Natural killer cell treated with Interleukin-12 subunit alpha and Interleukin-12 subunit beta and Interleukin-15 and Interleukin-18, amount 100 ng/mL, for 72 hours (primary cell): ENCODE data around the gene TNFRSF12A. TPM values are rescaled to one million over a fixed set of nuclear protein-coding genes. Genes with fewer than 3 reads are reported as not detected.

Experiments
- ATAC-seq, 2 donors: fragments of 150-1000 bp; cut with Tn5 transposase in 1 of 2; sonication (Bioruptor Pico), chemical (Tn5 transposase) in 1 of 2; 2 replicates each; pipeline ENCODE4 v1.10.0; 2021
- DNase-seq: peaks from one replicate; pipeline ENCODE4 v3.0.0; 2022; ENCODE audit warnings: low spot score
- H3K27ac Mint-ChIP-seq, 2 donors: 1 replicate in 1 of 2; 2 replicates in 1 of 2; pipeline ENCODE4 v1.8.0; 2022; ENCODE audit warnings: mixed read lengths in 2 of 2, mild to moderate bottlenecking in 1 of 2, moderate library complexity in 1 of 2
- H3K27me3 Mint-ChIP-seq, 2 donors: 1 replicate in 1 of 2; 2 replicates in 1 of 2; pipeline ENCODE4 v1.8.0; 2022; ENCODE audit warnings: mixed read lengths in 2 of 2
- H3K36me3 Mint-ChIP-seq: one replicate; pipeline ENCODE4 v1.8.0; 2022; ENCODE audit warnings: mixed read lengths
- H3K4me1 Mint-ChIP-seq, 2 donors: 1 replicate in 1 of 2; 2 replicates in 1 of 2; pipeline ENCODE4 v1.8.0; 2022; ENCODE audit warnings: low read depth in 2 of 2, mixed read lengths in 2 of 2, mild to moderate bottlenecking in 1 of 2
- H3K4me3 Mint-ChIP-seq: one replicate; pipeline ENCODE4 v1.8.0; 2022; ENCODE audit warnings: mixed read lengths
- H3K9me3 Mint-ChIP-seq: 2 replicates; pipeline ENCODE4 v1.8.0; 2022; ENCODE audit warnings: mixed read lengths
- total RNA-seq, 2 donors: library from RNA; stranded (reverse); gene quantifications; one replicate each; pipeline ENCODE4 v1.2.3, GENCODE V29; 2022

TNFRSF12A gene
- total RNA-seq, 2 donors from 2014 or later = 6.4 to 6.5 TPM

DNA sequence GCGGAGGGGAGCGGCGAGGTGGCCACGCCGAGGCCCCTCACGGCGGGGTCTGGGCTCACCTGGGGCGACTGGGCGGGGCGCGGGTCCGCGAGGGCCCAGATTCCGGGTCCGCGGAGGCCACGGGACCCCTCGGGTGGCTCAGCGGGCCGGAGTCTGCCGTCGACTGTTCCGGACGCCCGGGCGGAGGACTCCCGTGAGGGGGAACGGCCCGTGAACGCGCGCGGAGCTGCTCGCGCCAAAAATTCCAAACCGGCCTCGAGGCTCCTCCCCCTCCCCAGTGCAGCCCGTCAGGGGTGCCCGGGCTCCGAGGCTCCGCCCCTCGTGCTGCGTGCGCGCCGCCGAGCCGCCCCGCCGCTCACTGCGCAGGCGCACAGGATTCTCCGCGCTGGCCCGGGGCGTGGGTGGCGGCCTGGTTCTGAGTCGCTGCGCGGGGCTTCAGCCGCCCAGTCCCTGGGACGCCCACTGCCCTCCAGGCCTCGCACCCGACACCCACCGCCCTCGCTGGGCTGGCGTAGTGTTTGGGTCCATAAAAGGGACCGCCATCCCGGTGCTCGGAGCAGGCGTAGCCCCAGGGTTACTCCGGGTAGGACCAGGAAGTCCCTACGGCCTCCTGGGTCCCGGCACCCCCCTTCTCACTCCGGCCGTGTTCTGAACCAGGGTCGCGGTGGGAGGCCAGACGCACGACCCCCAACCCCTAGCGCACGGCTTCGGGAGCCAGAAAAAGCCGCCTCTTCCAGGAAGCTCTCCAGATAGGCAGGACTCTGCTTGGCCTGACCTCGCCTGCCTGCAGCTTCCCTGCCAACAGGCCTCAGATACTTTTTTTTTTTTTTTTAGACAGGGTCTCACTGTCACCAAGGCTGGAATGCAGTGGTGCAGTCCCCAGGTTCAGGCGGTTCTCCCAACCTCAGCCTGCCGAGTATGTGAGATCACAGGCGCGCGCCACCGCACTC is 39.7 kb upstream of the TNFRSF12A start, which contains the start of gene PKMYT1:
Gene PKMYT1 (minus strand): TSS at position 220 of the 950 bp plus-strand sequence. CDS start 789 bp downstream, outside the sequence.
- Mint-ChIP-seq H3K27ac (peak within 1 kb of the TSS; percentile 77 to 80), H3K9me3 (no peaks in the 10 kb centered on the region), H3K27me3 (no peaks in the 10 kb centered on the region), H3K4me1 (peaks cover 10 to 19% of the 10 kb centered on the region in 2 donors), H3K36me3 (no peaks in the 10 kb centered on the region), H3K4me3 (peak within 1 kb of the TSS; percentile 69)
- ATAC-seq (peak; percentile 93 to 95), DNase-seq (peak; percentile 95)

DNA sequence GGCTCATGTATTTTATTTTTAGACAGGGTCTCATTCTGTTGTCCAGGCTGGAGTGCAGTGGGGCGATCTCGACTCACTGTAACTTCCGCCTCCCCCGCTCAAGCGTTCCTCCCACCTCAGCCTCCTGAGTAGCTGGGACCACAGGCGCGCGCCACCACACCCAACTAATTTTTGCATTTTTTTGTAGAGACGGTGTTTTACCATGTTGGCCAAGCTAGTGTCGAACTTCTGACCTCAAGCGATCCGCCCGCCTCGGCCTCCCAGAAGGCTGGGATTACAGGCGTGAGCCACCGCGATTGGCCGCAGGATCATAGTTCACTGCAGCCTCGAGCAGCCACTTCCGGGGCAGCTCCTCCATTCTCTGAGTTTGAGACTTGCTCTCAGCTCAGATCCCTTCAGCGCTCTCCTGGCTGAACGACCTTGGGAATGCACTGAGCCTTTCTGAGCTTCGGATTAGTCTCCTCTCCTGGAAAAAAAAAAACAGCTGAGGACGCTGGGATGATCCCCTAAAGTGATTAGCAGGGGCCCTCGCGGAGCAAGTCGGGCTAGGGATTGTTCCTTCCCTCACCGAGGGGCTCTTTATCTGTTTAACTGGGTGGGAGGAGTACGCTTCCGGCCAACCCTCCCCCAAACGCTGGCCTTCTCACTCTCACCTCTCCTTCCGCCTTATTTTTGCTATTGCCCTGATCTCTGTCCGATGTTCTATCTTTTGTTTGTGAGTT is 38.8 kb upstream of the TNFRSF12A start:
- ATAC-seq (no peak), DNase-seq (no peak)
- Mint-ChIP-seq H3K4me1 (peaks cover 10 to 19% of the 10 kb centered on the region in 2 donors), H3K27ac (peak overlapping the region; percentile 77 to 80), H3K27me3 (no peaks in the 10 kb centered on the region), H3K9me3 (no peaks in the 10 kb centered on the region), H3K36me3 (no peaks in the 10 kb centered on the region), H3K4me3 (peak overlapping the region; percentile 69)

DNA sequence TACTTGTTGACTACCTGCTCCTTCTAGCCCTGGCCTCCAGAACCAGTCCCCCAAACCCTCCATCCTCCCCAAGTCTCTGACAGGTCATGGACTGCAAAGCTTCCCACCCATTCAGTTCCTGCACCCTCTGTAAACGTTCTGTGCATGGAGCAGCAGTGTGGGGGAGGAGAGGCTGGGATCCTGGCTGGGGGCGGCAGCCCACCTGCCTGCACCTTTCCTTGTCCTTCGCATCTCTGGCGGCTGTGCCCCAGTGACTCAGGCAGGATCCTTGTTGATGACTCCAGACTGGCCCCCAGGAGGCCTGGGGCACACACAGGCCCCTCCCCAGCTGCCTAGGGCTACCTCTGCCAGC is 38.3 kb upstream of the TNFRSF12A start:
- Mint-ChIP-seq H3K27me3 (no peaks in the 10 kb centered on the region), H3K9me3 (no peaks in the 10 kb centered on the region), H3K4me1 (peaks cover 10 to 19% of the 10 kb centered on the region in 2 donors), H3K27ac (peak overlapping the region; percentile 77 to 80), H3K4me3 (peak overlapping the region; percentile 69), H3K36me3 (no peaks in the 10 kb centered on the region)
- ATAC-seq (no peak), DNase-seq (no peak)

DNA sequence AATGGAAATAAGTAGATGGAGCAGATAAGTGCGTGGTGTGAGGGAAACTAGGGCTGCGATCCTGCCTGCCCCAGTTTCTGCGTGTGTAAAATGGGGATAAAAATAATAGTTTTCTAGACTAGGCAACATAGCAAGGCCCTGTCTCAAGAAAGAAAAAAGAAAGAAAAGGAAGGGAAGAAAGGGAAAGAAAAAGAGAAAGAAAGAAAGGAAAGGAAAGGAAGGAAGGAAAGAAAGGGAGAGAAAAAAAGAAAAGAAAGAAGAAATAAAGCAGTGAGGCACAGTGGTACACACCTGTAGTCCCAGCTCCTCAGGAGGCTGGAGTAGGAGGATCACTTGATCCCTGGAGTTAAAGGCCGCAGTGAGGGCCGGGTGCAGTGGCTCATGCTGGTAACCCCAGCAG is 37.8 kb upstream of the TNFRSF12A start:
- H3K9me3 Mint-ChIP-seq = no peaks in the 10 kb centered on the region
- peak overlapping the region; percentile 69 for H3K4me3 Mint-ChIP-seq
- no peaks in the 10 kb centered on the region for H3K27me3 Mint-ChIP-seq
- peak overlapping the region in 1 of 2 donors; percentile 80 for H3K27ac Mint-ChIP-seq
- H3K4me1 Mint-ChIP-seq = peaks cover 10 to 19% of the 10 kb centered on the region in 2 donors
- ATAC-seq = no peak
- H3K36me3 Mint-ChIP-seq = no peaks in the 10 kb centered on the region
- DNase-seq = no peak

DNA sequence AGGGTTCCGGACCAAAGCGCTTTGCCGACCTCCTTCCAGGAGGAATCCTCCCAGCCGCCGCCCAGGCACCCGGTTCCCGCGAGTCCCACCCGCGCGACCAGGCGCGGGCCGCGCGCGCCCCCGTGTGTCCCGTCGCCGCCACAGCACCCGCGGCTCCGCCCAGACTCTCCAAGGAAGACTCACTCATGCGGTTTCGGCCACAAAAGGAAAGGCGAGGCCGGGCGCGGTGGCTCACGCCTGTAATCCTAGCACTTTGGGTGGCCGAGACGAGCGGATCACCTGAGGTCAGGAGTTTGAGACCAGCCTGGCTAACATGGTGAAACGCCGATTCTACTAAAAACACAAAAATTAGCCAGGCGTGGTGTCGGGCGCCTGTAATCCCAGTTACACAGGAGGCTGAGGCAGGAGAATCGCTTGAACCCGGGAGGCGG is 36.4 kb upstream of the TNFRSF12A start:
- Mint-ChIP-seq H3K9me3 (no peaks in the 10 kb centered on the region), H3K27ac (no peak overlapping the region), H3K27me3 (no peaks in the 10 kb centered on the region), H3K36me3 (no peaks in the 10 kb centered on the region), H3K4me1 (peaks cover 10 to 19% of the 10 kb centered on the region in 2 donors), H3K4me3 (peak overlapping the region; percentile 69)
- peak; percentile 63 to 77 for ATAC-seq
- DNase-seq = peak; percentile 75

DNA sequence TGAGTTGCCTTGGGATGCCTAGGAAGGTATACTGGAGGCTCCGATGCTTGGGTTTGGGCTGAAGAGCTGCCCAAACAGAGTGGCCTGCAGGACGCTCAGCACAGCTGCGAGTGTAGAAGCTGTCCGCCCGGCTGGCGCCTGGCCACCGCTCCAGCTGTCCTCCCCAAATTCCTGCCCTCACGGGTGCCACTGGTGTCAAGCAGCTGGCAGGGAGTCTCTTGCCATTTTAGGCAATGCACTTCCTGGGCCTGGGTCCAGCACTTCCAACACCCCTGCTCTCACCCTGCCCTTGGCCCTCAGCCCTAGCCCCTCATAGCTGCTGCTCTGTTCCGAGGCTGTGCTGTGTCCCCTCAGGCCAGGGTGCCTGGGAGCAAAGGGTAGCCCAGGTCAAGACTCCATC is 34.7 kb upstream of the TNFRSF12A start:
- no peaks in the 10 kb centered on the region for H3K9me3 Mint-ChIP-seq
- no peaks in the 10 kb centered on the region for H3K27me3 Mint-ChIP-seq
- no peaks in the 10 kb centered on the region for H3K36me3 Mint-ChIP-seq
- no peak overlapping the region for H3K27ac Mint-ChIP-seq
- peaks cover 10 to 19% of the 10 kb centered on the region in 2 donors for H3K4me1 Mint-ChIP-seq
- no peak for DNase-seq
- no peak for ATAC-seq
- H3K4me3 Mint-ChIP-seq = no peak overlapping the region

DNA sequence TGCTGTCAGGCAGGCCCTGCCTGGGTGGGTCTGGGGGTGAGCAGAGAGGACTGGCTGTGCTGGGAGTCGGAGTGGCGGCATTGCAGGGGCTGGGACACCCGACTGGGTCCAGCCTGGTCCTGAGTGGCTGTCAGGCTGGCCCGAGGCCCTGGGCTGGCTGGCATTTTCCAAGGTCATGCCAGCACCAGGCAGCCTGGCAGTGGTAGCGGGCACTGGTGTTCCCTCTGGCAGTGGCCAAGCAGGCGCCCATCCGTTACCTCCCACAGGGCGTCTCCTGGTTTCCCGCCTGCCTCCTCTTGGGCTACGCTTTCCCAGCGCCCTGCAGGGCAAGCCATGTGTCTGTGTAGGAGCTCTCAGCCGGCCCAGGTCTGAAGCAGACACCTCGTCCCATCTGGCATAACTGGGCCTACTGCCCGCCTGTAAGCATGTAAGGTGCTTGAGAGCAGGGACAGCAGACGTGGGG is 34.2 kb upstream of the TNFRSF12A start:
- H3K4me3 Mint-ChIP-seq = no peak overlapping the region
- no peaks in the 10 kb centered on the region for H3K27me3 Mint-ChIP-seq
- H3K36me3 Mint-ChIP-seq = no peaks in the 10 kb centered on the region
- ATAC-seq (no peak), DNase-seq (no peak)
- H3K4me1 Mint-ChIP-seq = peaks cover 10 to 19% of the 10 kb centered on the region in 2 donors
- no peaks in the 10 kb centered on the region for H3K9me3 Mint-ChIP-seq
- no peak overlapping the region for H3K27ac Mint-ChIP-seq

DNA sequence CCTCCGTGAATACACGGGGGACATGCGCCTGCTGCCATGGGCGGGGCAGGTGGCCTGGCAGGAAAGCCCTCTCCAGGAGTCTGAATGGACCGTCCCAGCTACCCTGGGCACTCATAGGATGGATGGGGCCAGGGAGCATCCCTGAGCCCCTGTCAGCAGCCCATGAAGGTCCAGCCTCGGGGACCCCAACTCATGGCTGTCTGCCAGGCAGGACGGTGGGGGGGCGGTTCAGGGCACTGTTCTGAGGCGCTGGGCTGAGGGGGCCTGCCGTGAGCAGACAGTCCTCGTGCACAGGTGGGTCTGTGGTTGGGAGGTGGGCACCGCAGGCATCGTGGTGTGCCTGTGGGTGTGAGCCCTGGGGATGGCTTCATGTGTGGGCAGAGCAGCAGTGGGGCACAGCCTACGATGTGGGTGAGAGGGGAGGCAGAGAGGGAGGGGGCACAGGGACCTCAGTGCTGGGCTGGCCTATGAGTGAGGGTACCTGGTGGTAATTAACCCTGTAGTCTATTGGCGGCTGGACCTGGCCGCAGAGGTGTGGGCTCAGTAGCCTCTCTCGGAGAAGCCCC is 33.5 kb upstream of the TNFRSF12A start:
- Mint-ChIP-seq H3K27ac (no peak overlapping the region), H3K36me3 (no peaks in the 10 kb centered on the region), H3K4me3 (no peak overlapping the region), H3K27me3 (no peaks in the 10 kb centered on the region), H3K9me3 (no peaks in the 10 kb centered on the region), H3K4me1 (peaks cover 6 to 12% of the 10 kb centered on the region in 2 donors)
- ATAC-seq (no peak), DNase-seq (no peak)

DNA sequence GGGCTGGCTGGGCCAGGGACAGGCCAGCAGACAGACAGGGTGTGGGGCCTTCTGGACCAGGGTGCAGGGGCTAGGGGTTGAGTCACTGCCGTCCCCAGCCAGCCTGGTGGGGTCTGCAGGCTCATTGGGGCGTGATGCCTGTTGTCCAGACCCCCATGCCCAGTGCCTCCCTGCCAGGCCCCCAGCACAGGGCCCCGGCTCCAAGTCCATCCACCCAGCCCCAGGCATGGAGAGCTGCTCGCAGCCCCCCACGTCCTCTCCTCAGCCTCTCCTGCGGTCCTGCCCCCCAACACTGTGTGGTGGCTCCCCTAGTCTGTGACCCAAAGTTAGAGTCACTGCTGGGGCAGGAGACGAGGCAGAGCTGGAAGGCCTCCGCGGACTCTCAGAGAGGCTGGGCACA is 32.9 kb upstream of the TNFRSF12A start:
- H3K27ac Mint-ChIP-seq = no peak overlapping the region
- H3K27me3 Mint-ChIP-seq = no peaks in the 10 kb centered on the region
- no peaks in the 10 kb centered on the region for H3K9me3 Mint-ChIP-seq
- H3K36me3 Mint-ChIP-seq = no peaks in the 10 kb centered on the region
- H3K4me1 Mint-ChIP-seq = peaks cover 4 to 8% of the 10 kb centered on the region in 2 donors
- DNase-seq = no peak
- no peak overlapping the region for H3K4me3 Mint-ChIP-seq
- no peak for ATAC-seq

DNA sequence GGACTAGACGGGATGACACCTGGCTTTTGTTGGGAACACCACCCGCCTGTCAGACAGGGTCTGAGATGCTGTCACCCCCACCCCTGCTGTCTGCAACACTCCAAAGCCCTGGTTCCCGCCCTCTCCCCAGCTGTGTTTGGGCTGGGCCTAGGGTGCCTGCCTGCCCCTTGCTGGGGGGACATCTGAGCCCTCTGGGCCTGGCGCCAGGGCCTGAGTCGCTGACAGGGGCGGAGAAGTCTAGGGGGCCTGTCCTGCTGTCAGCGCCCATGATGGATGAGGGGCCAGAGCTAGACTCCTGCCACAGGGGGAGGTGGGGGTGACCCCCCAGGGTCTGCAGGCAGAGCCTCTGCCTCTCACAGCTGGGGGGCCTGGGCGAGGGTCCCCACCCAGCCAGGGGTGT is 32.3 kb upstream of the TNFRSF12A start:
- H3K36me3 Mint-ChIP-seq = no peaks in the 10 kb centered on the region
- no peaks in the 10 kb centered on the region for H3K27me3 Mint-ChIP-seq
- ATAC-seq = no peak
- H3K4me1 Mint-ChIP-seq = peaks cover 4% of the 10 kb centered on the region in 2 donors
- DNase-seq = no peak
- no peak overlapping the region for H3K27ac Mint-ChIP-seq
- H3K4me3 Mint-ChIP-seq = no peak overlapping the region
- H3K9me3 Mint-ChIP-seq = no peaks in the 10 kb centered on the region

DNA sequence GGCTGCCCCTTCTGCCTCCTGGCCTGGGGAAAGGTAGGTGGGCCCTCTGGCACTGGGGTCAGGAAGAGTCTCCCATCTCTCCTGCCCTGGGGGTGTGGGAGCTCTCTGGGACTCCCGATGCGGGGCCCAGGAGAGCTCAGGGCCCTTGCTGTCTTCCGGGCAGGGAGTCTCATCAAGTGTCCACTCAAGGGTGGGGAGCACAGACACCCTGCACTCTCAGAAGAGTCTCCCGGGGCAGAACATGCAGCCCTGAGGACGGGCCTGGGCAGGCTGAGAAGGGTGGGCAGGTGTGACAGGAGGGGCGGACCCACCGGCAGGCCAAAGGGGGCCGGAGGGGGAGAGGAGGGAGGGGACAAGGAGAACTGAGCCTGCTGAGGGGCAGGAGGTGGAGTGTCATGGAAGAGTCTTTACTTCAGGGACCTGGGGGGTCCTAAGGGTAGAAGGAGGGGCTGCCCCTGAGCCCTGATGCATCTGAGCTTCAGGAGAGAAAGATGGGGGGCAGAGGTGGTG is 31.5 kb upstream of the TNFRSF12A start:
- no peaks in the 10 kb centered on the region for H3K27me3 Mint-ChIP-seq
- no peaks in the 10 kb centered on the region for H3K9me3 Mint-ChIP-seq
- peaks cover 3 to 4% of the 10 kb centered on the region in 2 donors for H3K4me1 Mint-ChIP-seq
- H3K4me3 Mint-ChIP-seq = no peak overlapping the region
- DNase-seq = no peak
- H3K36me3 Mint-ChIP-seq = no peaks in the 10 kb centered on the region
- H3K27ac Mint-ChIP-seq = no peak overlapping the region
- ATAC-seq = no peak

DNA sequence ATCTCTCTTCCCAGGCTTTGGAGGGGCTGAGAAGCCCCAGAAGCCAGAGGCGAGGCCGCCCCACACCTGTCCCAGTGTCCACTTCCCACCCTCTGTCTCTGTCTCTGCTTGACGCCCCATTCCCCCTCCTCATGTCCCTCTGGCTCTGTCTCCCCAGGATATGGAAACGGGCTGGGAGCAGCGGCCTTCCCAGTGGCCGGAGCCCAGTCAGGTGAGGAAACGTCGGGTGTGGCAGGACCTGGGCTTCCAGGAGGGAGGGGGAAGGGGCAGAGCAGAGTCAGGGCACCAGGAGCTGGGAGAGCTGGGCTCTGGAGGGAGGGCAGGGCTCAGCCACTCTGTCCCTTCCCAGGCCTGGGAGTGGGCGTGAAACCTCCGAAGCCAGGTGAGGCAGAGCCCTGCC is 29.3 kb upstream of the TNFRSF12A start:
- no peak overlapping the region for H3K4me3 Mint-ChIP-seq
- no peak for DNase-seq
- no peaks in the 10 kb centered on the region for H3K27me3 Mint-ChIP-seq
- no peaks in the 10 kb centered on the region for H3K9me3 Mint-ChIP-seq
- ATAC-seq = no peak
- H3K4me1 Mint-ChIP-seq = no peaks in the 10 kb centered on the region
- H3K36me3 Mint-ChIP-seq = no peaks in the 10 kb centered on the region
- H3K27ac Mint-ChIP-seq = no peak overlapping the region

DNA sequence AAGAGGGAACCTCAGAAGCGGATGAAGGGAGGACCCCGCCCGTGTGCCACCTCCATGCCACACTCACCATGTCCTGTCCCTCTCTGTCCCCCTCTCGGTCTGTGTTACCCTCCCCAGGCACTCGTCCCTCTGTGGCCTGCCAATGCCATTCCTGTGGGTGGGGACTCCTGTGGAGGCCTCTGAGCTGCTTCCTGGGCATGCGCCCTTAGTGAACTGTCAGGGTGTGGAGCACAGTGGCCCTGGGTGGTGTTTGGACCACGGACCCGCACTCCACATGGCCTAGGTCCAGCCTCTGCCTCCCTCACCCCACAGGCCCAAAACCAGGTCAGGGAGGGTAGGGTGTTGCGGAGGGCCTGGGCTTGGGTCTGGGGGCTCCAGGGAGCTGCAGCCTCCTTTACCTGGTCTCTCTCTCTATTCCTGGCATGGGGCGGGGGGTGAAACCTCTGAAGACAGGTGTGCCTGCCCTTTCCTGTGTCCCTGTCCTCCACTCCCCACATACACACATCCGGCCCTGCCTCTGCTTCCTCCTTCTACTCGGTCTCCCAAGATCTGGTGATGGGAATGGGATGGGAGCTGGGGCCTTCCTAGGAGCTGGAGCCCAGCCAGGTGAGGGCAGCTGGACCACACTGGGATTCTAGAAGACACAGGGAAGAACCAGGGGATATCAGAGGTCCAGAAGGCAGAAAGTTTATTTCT is 28.5 kb upstream of the TNFRSF12A start:
- ATAC-seq (no peak), DNase-seq (no peak)
- Mint-ChIP-seq H3K27ac (no peak overlapping the region), H3K36me3 (no peaks in the 10 kb centered on the region), H3K27me3 (no peaks in the 10 kb centered on the region), H3K4me1 (no peaks in the 10 kb centered on the region), H3K4me3 (no peak overlapping the region), H3K9me3 (no peaks in the 10 kb centered on the region)
